Smooth muscle cell (in vitro differentiated cells): ENCODE measurements around the gene KLF6. TPM values are rescaled to one million over a fixed set of nuclear protein-coding genes. Genes with fewer than 3 reads are reported as not detected.
A peak's percentile ranks its signal among the peaks of the same experiment; 100 is the strongest.

ENCODE experiments used
- DNase-seq: peaks from one replicate; lab custom pipeline; 2025; ENCODE audit not compliant: unreplicated experiment; lab: John Stamatoyannopoulos, UW
- H2AFZ ChIP-seq: fragments of 200-600 bp; sonication (generic); 2 replicates; pipeline ENCODE4 v1.6.0; 2016; ENCODE audit warnings: antibody characterized with exemption, low read depth, mild to moderate bottlenecking
- H3F3A ChIP-seq: fragments of 200-600 bp; sonication (generic); 2 replicates; pipeline ENCODE4 v1.6.0; 2017; ENCODE audit warnings: antibody characterized with exemption, low read depth
- H3K27ac ChIP-seq: fragments of 200-600 bp; sonication (generic); 2 replicates; pipeline ENCODE4 v1.5.1; 2016; ENCODE audit warnings: low read depth, mild to moderate bottlenecking
- H3K27me3 ChIP-seq: fragments of 200-600 bp; sonication (generic); 2 replicates; pipeline ENCODE4 v1.6.1; 2016; ENCODE audit warnings: low read depth, mild to moderate bottlenecking
- H3K36me3 ChIP-seq: fragments of 200-600 bp; sonication (generic); 2 replicates; pipeline ENCODE4 v1.5.1; 2016; ENCODE audit warnings: low read depth
- H3K4me1 ChIP-seq: fragments of 200-600 bp; sonication (generic); 2 replicates; pipeline ENCODE4 v1.5.1; 2016; ENCODE audit warnings: low read depth
- H3K4me2 ChIP-seq: fragments of 200-600 bp; sonication (generic); 2 replicates; pipeline ENCODE4 v1.6.0; 2016; ENCODE audit warnings: mild to moderate bottlenecking
- H3K4me3 ChIP-seq: fragments of 200-600 bp; sonication (generic); 2 replicates; pipeline ENCODE4 v1.5.1; 2016; ENCODE audit warnings: mild to moderate bottlenecking
- H3K79me2 ChIP-seq: fragments of 200-600 bp; sonication (generic); 2 replicates; pipeline ENCODE4 v1.6.0; 2016; ENCODE audit warnings: low read depth, mild to moderate bottlenecking
- H3K9ac ChIP-seq: fragments of 200-600 bp; sonication (generic); 2 replicates; pipeline ENCODE4 v1.6.0; 2016; ENCODE audit warnings: low read depth
- H3K9me3 ChIP-seq: fragments of 200-600 bp; sonication (generic); replicated peaks from 2 replicates; pipeline ENCODE4 v1.5.1; 2016; ENCODE audit warnings: low read depth
- H4K20me1 ChIP-seq: fragments of 200-600 bp; sonication (generic); 2 replicates; pipeline ENCODE4 v1.6.0; 2016; ENCODE audit warnings: low read depth
- CTCF ChIP-seq: fragments of 200-600 bp; sonication (generic); IDR thresholded peaks from 2 replicates; pipeline ENCODE4 v1.5.1; 2017; ENCODE audit warnings: borderline replicate concordance, mild to moderate bottlenecking, antibody characterized with exemption; ENCODE audit not compliant: insufficient read depth, poor library complexity, severe bottlenecking
- WGBS: methylation state at CpG from one replicate; pipeline ENCODE4 v1.1.7; 2016; ENCODE audit warnings: low lambda C conversion rate; 5-methylcytosine and 5-hydroxymethylcytosine counted together
- polyA plus RNA-seq: library from polyadenylated mRNA; unstranded; fragments of >200 nt; fragmentation: Nextera tagmentation; extraction: Ambion mirVana; gene quantifications from 2 replicates; pipeline ENCODE4 v1.2.1, GENCODE V29; 2016
- total RNA-seq: library from RNA; depleted of rRNA; stranded (reverse); fragments of >200 nt; gene quantifications from 2 replicates; pipeline ENCODE4 v1.2.3, GENCODE V29; 2014

Gene KLF6
- total and polyA plus RNA-seq, 2 experiments from 2014 or later, result 198 to 519 TPM

DNA sequence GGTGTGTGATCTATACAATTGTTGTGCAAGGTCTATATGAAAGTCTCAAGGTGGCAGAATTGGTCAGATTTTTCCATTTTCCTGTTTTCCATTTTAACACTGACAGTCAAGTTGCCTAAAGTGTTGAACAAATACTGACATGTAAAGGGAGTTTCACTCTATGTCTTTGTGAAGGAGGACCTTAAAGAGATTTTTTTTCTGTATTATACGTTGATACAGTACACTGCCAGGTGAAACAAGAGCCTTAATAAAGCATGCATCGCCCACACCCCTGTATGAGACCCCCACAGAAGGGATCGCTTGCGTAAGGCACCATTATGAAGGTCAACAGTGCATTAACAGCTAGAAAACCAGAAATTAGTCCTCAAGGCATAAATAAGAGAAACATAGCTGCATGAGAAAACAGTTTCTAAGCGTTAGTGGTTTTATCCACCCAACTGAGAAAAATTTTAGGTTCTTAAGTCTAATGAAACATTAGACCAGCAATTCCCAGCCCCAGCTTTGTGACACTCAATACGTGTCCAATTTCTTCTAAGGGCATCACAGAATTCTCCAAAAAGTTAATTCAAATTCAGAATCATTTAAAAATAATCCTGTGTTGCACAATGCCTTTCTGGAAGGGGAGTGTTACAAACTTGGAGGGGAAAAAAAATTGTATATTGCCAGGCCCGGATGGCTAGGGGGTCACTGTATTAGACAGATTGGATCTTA, 6.9 kb downstream of the KLF6 start:
- Histone ChIP-seq H3K79me2 (peaks cover 52% of the 10 kb centered on the region), H3K27ac (peak overlapping the region; percentile 99), H3K4me1 (peaks cover 20% of the 10 kb centered on the region)

DNA sequence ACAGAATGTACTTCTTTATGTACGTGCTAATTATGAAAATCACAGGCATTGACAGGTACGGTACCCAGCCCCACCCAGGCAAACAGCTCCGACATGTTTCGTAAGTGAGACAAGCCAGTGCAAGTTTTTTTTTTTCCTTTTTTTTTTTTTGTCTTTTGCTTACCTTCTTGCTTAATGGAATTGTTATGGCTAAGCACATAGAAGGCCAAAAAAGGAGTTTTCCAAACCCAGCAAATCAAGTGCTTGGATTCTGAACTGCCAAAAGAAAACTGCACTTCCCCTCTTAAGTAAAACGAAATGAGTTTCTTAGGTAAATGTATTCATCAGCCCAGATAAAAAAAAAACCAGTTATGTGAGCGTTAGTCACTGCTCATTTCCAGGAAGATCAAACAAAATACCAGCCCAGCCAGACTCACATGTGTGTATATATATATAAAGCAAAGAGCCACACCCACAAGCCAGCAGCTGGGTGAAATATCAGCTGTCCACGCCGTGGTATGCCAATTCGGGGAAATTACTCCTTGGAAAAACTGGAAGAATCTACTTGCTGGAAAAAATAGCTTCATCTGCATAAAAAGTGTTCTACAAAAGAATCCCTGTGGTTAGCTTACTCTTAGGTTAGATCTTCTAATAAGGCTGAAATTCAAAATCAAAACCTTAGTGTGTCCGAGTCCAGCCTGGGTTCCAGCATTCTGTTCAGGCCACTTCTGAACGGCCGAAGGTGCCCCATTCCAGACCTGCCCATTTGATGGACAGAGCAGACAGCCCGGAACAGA, 8.0 kb downstream of the KLF6 start:
- no peaks in the 10 kb centered on the region for H3K9me3 ChIP-seq
- H3K27ac ChIP-seq, result peak overlapping the region; percentile 99
- H4K20me1 ChIP-seq, result peaks cover 47% of the 10 kb centered on the region
- H3K27me3 ChIP-seq, result no peaks in the 10 kb centered on the region
- H2AFZ ChIP-seq, result no peak overlapping the region
- peaks cover 40% of the 10 kb centered on the region for H3K79me2 ChIP-seq
- no peak for TF ChIP-seq CTCF
- peaks cover 60% of the 10 kb centered on the region for H3F3A ChIP-seq
- 30% methylated on average over 13 of the region's 13 CpGs for WGBS
- H3K4me2 ChIP-seq, result peak overlapping the region; percentile 93
- H3K4me3 ChIP-seq, result no peak overlapping the region
- H3K36me3 ChIP-seq, result peaks cover 6% of the 10 kb centered on the region
- H3K9ac ChIP-seq, result peak overlapping the region; percentile 73
- peaks cover 20% of the 10 kb centered on the region for H3K4me1 ChIP-seq
- no peak for DNase-seq

More for the DNA sequence above, 6.9 kb downstream of the KLF6 start:
- no peak for DNase-seq
- Histone ChIP-seq H3K27me3 (no peaks in the 10 kb centered on the region), H3K9ac (peak overlapping the region; percentile 99), H3K9me3 (no peaks in the 10 kb centered on the region), H3K4me2 (peak overlapping the region; percentile 93), H3K4me3 (peak overlapping the region; percentile 87), H3F3A (peaks cover 70% of the 10 kb centered on the region), H3K36me3 (peaks cover 6% of the 10 kb centered on the region), H4K20me1 (peaks cover 58% of the 10 kb centered on the region), H2AFZ (no peak overlapping the region)
- TF ChIP-seq CTCF, result no peak
- 69% methylated on average over 7 of the region's 7 CpGs for WGBS

- Histone ChIP-seq H3K36me3 (peaks cover 6% of the 10 kb centered on the region), H3K9me3 (no peaks in the 10 kb centered on the region), H3K79me2 (peaks cover 30% of the 10 kb centered on the region), H3K4me3 (no peak overlapping the region), H3K27ac (peak overlapping the region; percentile 99), H3K4me2 (peak overlapping the region; percentile 93), H3K9ac (peak overlapping the region; percentile 73), H3F3A (peaks cover 49% of the 10 kb centered on the region), H3K27me3 (no peaks in the 10 kb centered on the region), H3K4me1 (peaks cover 20% of the 10 kb centered on the region), H2AFZ (no peak overlapping the region), H4K20me1 (peaks cover 36% of the 10 kb centered on the region)
- TF ChIP-seq CTCF, result no peak
- DNase-seq, result no peak
- WGBS, result 34% methylated on average over 8 of the region's 8 CpGs
These were observed 9.1 kb downstream of the KLF6 start for GRCh38 chr10:3775696-3776551.
